ENCODE data around the gene GLA. TPM values are rescaled to one million over a fixed set of nuclear protein-coding genes. Genes with fewer than 3 reads are reported as not detected.

GLA gene
- total and polyA plus RNA-seq, 2 of the 4 experiments (the other 2 are of a cell fraction) = 27.9 to 38.7 TPM

DNA sequence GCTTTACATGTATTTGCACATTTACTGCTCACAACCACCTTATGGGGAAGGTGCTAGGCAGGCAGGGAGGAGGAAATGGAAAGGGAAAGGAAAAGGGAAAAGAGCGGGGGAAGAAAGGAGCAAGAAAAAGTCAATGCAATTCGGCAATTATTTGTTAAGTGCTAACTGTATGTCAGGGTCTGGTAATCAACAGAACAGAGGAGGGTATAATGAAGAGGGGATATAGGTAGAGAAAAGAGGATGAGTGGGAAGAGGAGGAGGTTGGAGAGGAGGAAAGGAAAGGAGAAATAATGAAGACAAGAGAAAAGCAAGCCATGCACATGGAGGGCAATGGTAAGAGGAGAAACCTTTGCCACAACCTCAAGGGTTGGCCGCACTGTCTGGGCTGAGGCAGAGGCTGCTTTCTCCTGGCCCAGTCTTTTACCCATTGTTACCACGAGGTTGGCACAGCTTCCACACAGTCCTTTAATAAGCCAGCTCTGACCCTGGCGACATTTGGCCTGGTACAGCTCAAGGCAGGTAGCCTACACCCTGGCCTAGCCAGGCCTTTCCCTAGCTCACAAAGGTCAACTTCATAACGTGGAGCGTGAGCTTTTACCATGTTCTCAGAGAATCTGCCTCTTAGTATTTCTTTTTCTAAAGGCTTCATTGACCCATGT is 22.6 kb downstream of the GLA start:
- Histone ChIP-seq H3K27me3 (ENCODE audit: control insufficient read depth, insufficient read depth, low read length) (peaks cover 16% of the 10 kb centered on the region), H3K36me3 (ENCODE audit: control insufficient read depth, insufficient read depth, low read length) (no peaks in the 10 kb centered on the region), H2AK9ac (replicated peaks; ENCODE audit: low read depth, low read length, poor library complexity) (no peak overlapping the region), H4K91ac (ENCODE audit: insufficient read depth, low read depth, low read length) (no peak overlapping the region), H2AK5ac (ENCODE audit: low read depth, low read length) (no peak overlapping the region), H3K4me2 (ENCODE audit: low read depth, low read length) (no peak overlapping the region), H2AFZ (replicated peaks; ENCODE audit: low read length, poor library complexity) (no peak overlapping the region), H2BK120ac (ENCODE audit: low read depth, low read length) (no peak overlapping the region), H3K4me1 (ENCODE audit: control insufficient read depth, insufficient read depth, low read length) (no peaks in the 10 kb centered on the region), H2BK5ac (ENCODE audit: low read depth, low read length, poor library complexity, severe bottlenecking) (no peak overlapping the region), H3K9ac (ENCODE audit: low read depth, low read length) (no peak overlapping the region), H3K4ac (ENCODE audit: low read depth, low read length) (no peak overlapping the region), H4K5ac (ENCODE audit: low read depth, low read length) (no peak overlapping the region), H3K23ac (ENCODE audit: low read depth, low read length) (no peak overlapping the region), H2BK20ac (ENCODE audit: low read depth, low read length) (no peak overlapping the region), H3K9me1 (ENCODE audit: insufficient read depth, low read length) (no peaks in the 10 kb centered on the region), H4K20me1 (ENCODE audit: insufficient read depth, low read length) (no peaks in the 10 kb centered on the region), H4K8ac (ENCODE audit: low read depth in 2 of 2, low read length in 2 of 2) (no peak overlapping the region), H2BK15ac (ENCODE audit: low read depth, low read length) (no peak overlapping the region), H3K9me3 (ENCODE audit: control insufficient read depth, insufficient read depth, low read length) (no peaks in the 10 kb centered on the region), H3K56ac (ENCODE audit: extremely low read depth, insufficient read depth, low read length) (no peak overlapping the region), H3K79me1 (ENCODE audit: low read depth in 1 of 2, low read length in 2 of 2) (no peaks in the 10 kb centered on the region), H3K4me3 (ENCODE audit: insufficient read depth, low read depth, low read length) (no peak overlapping the region), H3K27ac (ENCODE audit: insufficient read depth, low read length) (no peak overlapping the region), H3K18ac (ENCODE audit: low read depth, low read length) (no peak overlapping the region), H3K14ac (replicated peaks; ENCODE audit: low read depth, low read length) (no peak overlapping the region)
- 73% methylated on average over 3 of the region's 7 CpGs; no CpG with 5 or more reads in 1 of the 2 experiments for WGBS, 2 experiments (ENCODE audit: extremely low coverage in 2 of 2, insufficient read length in 1 of 2)
- dilution Hi-C loops (cut with HindIII; ENCODE audit: low sequenced_read_pairs, unreplicated experiment) (no loop called here), in situ Hi-C loops (cut with MboI; ENCODE audit: low sequenced_read_pairs) (no loop called here), intact Hi-C loops (cut with micrococcal nuclease) (no loop called here)
- DNase-seq (no peak), ATAC-seq (ENCODE audit: low read depth) (no peak)
- no TSS peak for BruUV-seq (replicated peaks)
- CTCF ChIA-PET = no interaction called here
- no peak for TF ChIP-seq CHD1 (IDR thresholded peaks at IDR 0.05; ENCODE audit: low read depth, low read length)
- no peak for TF ChIP-seq RAD21 (IDR thresholded peaks at IDR 0.05; ENCODE audit: low read length)
- TF ChIP-seq SMC3 (IDR thresholded peaks at IDR 0.05; ENCODE audit: low read depth, low read length) = no peak
- no peak for TF ChIP-seq RFX5 (IDR thresholded peaks at IDR 0.05; ENCODE audit: low read depth, low read length)
- TF ChIP-seq FOS (IDR thresholded peaks at IDR 0.05; ENCODE audit: low read depth, low read length) = no peak
- no peak for TF ChIP-seq CEBPB (IDR thresholded peaks at IDR 0.05; ENCODE audit: low read depth, low read length)
- TF ChIP-seq, protein P1, sequence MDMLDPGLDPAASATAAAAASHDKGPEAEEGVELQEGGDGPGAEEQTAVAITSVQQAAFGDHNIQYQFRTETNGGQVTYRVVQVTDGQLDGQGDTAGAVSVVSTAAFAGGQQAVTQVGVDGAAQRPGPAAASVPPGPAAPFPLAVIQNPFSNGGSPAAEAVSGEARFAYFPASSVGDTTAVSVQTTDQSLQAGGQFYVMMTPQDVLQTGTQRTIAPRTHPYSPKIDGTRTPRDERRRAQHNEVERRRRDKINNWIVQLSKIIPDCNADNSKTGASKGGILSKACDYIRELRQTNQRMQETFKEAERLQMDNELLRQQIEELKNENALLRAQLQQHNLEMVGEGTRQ (IDR thresholded peaks at IDR 0.05; ENCODE audit: low read depth, low read length) = no peak
- no peak for TF ChIP-seq BHLHE40 (IDR thresholded peaks at IDR 0.05; ENCODE audit: low read depth, low read length)
- TF ChIP-seq, protein P2, sequence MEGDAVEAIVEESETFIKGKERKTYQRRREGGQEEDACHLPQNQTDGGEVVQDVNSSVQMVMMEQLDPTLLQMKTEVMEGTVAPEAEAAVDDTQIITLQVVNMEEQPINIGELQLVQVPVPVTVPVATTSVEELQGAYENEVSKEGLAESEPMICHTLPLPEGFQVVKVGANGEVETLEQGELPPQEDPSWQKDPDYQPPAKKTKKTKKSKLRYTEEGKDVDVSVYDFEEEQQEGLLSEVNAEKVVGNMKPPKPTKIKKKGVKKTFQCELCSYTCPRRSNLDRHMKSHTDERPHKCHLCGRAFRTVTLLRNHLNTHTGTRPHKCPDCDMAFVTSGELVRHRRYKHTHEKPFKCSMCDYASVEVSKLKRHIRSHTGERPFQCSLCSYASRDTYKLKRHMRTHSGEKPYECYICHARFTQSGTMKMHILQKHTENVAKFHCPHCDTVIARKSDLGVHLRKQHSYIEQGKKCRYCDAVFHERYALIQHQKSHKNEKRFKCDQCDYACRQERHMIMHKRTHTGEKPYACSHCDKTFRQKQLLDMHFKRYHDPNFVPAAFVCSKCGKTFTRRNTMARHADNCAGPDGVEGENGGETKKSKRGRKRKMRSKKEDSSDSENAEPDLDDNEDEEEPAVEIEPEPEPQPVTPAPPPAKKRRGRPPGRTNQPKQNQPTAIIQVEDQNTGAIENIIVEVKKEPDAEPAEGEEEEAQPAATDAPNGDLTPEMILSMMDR (conservative IDR thresholded peaks at IDR 0.05; ENCODE audit: low read depth, low read length) = no peak
- TF ChIP-seq MXI1 (IDR thresholded peaks at IDR 0.05; ENCODE audit: borderline replicate concordance, low read depth, low read length) = no peak
- TF ChIP-seq MAZ (IDR thresholded peaks at IDR 0.05; ENCODE audit: borderline replicate concordance, low read depth, low read length) = no peak
- no peak for TF ChIP-seq POLR2A (IDR thresholded peaks at IDR 0.05; ENCODE audit: low read depth, low read length)
- no peak for TF ChIP-seq RCOR1 (IDR thresholded peaks at IDR 0.05; ENCODE audit: insufficient replicate concordance, low read length)
- POLR2A ChIA-PET (ENCODE audit: unreplicated experiment) = no interaction called here
